Keratinocyte (primary cell): ENCODE measurements around the gene BTN2A1. TPM values are rescaled to one million over a fixed set of nuclear protein-coding genes. Genes with fewer than 3 reads are reported as not detected.
A peak's percentile ranks its signal among the peaks of the same experiment; 100 is the strongest.

Source experiments
- DNase-seq: peaks from one replicate; pipeline ENCODE4 v3.0.0-alpha.2; 2011; ENCODE audit warnings: low read depth, missing footprints, low spot score
- FAIRE-seq: peaks from 2 replicates; lab custom pipeline; 2011; peaks lifted over from hg19 to GRCh38; lab: Jason Lieb, UNC
- H2AFZ ChIP-seq: 2 replicates; pipeline ENCODE4 v1.6.0; 2012; ENCODE audit warnings: low read length, control low read depth, inconsistent platforms; ENCODE audit not compliant: control insufficient read depth
- H3K27ac ChIP-seq: 2 replicates; pipeline ENCODE4 v1.5.1; 2011; ENCODE audit warnings: low read length; ENCODE audit not compliant: control insufficient read depth, insufficient read depth
- H3K27me3 ChIP-seq: 3 replicates; pipeline ENCODE4 v1.6.0; 2011; ENCODE audit warnings: low read length; ENCODE audit not compliant: control insufficient read depth, insufficient read depth; ENCODE audit errors: extremely low read depth
- H3K36me3 ChIP-seq, 2 experiments: 2 replicates in 1 of 2; 3 replicates in 1 of 2; pipeline ENCODE4 v1.5.1; 2011; ENCODE audit warnings: low read length in 2 of 2, mild to moderate bottlenecking in 1 of 2; ENCODE audit not compliant: control insufficient read depth in 2 of 2, insufficient read depth in 2 of 2; ENCODE audit errors: extremely low read depth in 1 of 2
- H3K4me1 ChIP-seq: 3 replicates; pipeline ENCODE4 v1.5.1; 2011; ENCODE audit warnings: low read length; ENCODE audit not compliant: control insufficient read depth, insufficient read depth; ENCODE audit errors: extremely low read depth
- H3K4me2 ChIP-seq: 3 replicates; pipeline ENCODE4 v1.6.0; 2011; ENCODE audit warnings: low read depth, low read length; ENCODE audit not compliant: control insufficient read depth, insufficient read depth; ENCODE audit errors: extremely low read depth
- H3K4me3 ChIP-seq, 3 experiments: fragments of 200-600 bp in 1 of 3; sonication (generic) in 1 of 3; 2 replicates in 2 of 3; 3 replicates in 1 of 3; pipeline ENCODE4 v1.5.1; 2011 to 2016; ENCODE audit warnings: low read length in 3 of 3, mild to moderate bottlenecking in 3 of 3, control low read depth in 2 of 3, inconsistent platforms in 1 of 3, low read depth in 1 of 3, mixed read lengths in 1 of 3, mixed run types in 1 of 3, moderate library complexity in 1 of 3; ENCODE audit not compliant: control insufficient read depth in 2 of 3, insufficient read depth in 2 of 3; ENCODE audit errors: extremely low read depth in 1 of 3
- H3K79me2 ChIP-seq: 2 replicates; pipeline ENCODE4 v1.6.0; 2012; ENCODE audit warnings: low read length; ENCODE audit not compliant: control insufficient read depth, insufficient read depth
- H3K9ac ChIP-seq: 3 replicates; pipeline ENCODE4 v1.6.0; 2011; ENCODE audit warnings: low read length; ENCODE audit not compliant: control insufficient read depth, insufficient read depth; ENCODE audit errors: extremely low read depth
- H3K9me1 ChIP-seq: 3 replicates; pipeline ENCODE4 v1.6.0; 2011; ENCODE audit warnings: low read length; ENCODE audit not compliant: control insufficient read depth, insufficient read depth; ENCODE audit errors: extremely low read depth
- H3K9me3 ChIP-seq: 2 replicates; pipeline ENCODE4 v1.5.1; 2012; ENCODE audit warnings: low read depth, low read length; ENCODE audit not compliant: control insufficient read depth
- H4K20me1 ChIP-seq: 3 replicates; pipeline ENCODE4 v1.6.0; 2011; ENCODE audit warnings: low read length; ENCODE audit not compliant: control insufficient read depth, insufficient read depth; ENCODE audit errors: extremely low read depth
- CTCF ChIP-seq, 3 experiments: IDR thresholded peaks in 1 of 3; conservative IDR thresholded peaks in 1 of 3; optimal IDR thresholded peaks in 1 of 3; 2 replicates in 2 of 3; 3 replicates in 1 of 3; pipeline versions ENCODE3 to v1.5.1; 2011; ENCODE audit warnings: low read length in 3 of 3, mild to moderate bottlenecking in 3 of 3, moderate library complexity in 2 of 3, control low read depth in 1 of 3, inconsistent platforms in 1 of 3; ENCODE audit not compliant: insufficient read depth in 2 of 3; ENCODE audit errors: extremely low read depth in 1 of 3
- EZH2 ChIP-seq: IDR thresholded peaks from one replicate; pipeline ENCODE4 v1.6.1; 2012; ENCODE audit warnings: inconsistent platforms, mild to moderate bottlenecking, low read length, moderate library complexity
- dilution Hi-C: fragments of 300-500 bp; cut with MboI; formaldehyde crosslinking; loops from one replicate; pipeline ENCODE4 v1.7.0; 2020; ENCODE audit warnings: low sequenced_read_pairs; ENCODE audit not compliant: extremely low pct_ligation_motif_present
- polyA plus RNA-seq, 5 experiments: library from polyadenylated mRNA; depleted of rRNA in 3 of 5; stranded (reverse) in 3 of 5; stranded (forward) in 1 of 5; unstranded in 1 of 5; fragments of >200 nt; gene quantifications; 1 replicate in 1 of 5; 2 replicates in 3 of 5; 3 replicates in 1 of 5; pipeline versions ENCODE4 v1.2.1 to v1.2.3, GENCODE V29; 2011 to 2012; ENCODE audit warnings: missing spikeins in 2 of 5, low read depth in 1 of 5, low replicate concordance in 1 of 5

BTN2A1 gene
- polyA plus RNA-seq, 1 donor (not counting 4 experiments of a cell fraction or from before 2014, with no cell fraction given), result 13.9 TPM

- no peaks in the 10 kb centered on the region for H3K36me3 ChIP-seq
- peaks cover 25% of the 10 kb centered on the region for H3K27me3 ChIP-seq
- H3K4me2 ChIP-seq, result peak overlapping the region; percentile 73
- H3K79me2 ChIP-seq, result no peaks in the 10 kb centered on the region
- H2AFZ ChIP-seq, result peak overlapping the region; percentile 70
- FAIRE-seq, result no peak
- H3K4me3 ChIP-seq, result peak overlapping the region in 2 of 3 experiments; percentile 7 to 49
- H3K27ac ChIP-seq, result no peak overlapping the region
- H4K20me1 ChIP-seq, result no peaks in the 10 kb centered on the region
- peaks cover 4% of the 10 kb centered on the region for H3K4me1 ChIP-seq
- dilution Hi-C loops, result no loop called here
- TF ChIP-seq CTCF (optimal IDR thresholded peaks at IDR 0.05 in 1 of 3, IDR thresholded peaks at IDR 0.05 in 1 of 3, conservative IDR thresholded peaks at IDR 0.05 in 1 of 3; ENCODE audit: extremely low read depth in 1 of 3, insufficient read depth in 2 of 3, low read length in 3 of 3), result no peak
- peak; percentile 77 for TF ChIP-seq EZH2
- H3K9me3 ChIP-seq, result no peaks in the 10 kb centered on the region
- DNase-seq, result no peak
- no peaks in the 10 kb centered on the region for H3K9me1 ChIP-seq
- H3K9ac ChIP-seq, result no peak overlapping the region
These were observed 43.8 kb downstream of the BTN2A1 start for GRCh38 chr6:26501482-26501986.

- H3K9ac ChIP-seq, result no peak overlapping the region
- H3K79me2 ChIP-seq, result no peaks in the 10 kb centered on the region
- H3K4me3 ChIP-seq, result no peak overlapping the region
- TF ChIP-seq CTCF (optimal IDR thresholded peaks at IDR 0.05 in 1 of 3, IDR thresholded peaks at IDR 0.05 in 1 of 3, conservative IDR thresholded peaks at IDR 0.05 in 1 of 3; ENCODE audit: extremely low read depth in 1 of 3, insufficient read depth in 2 of 3, low read length in 3 of 3) (no peak), EZH2 (no peak)
- no peak overlapping the region for H3K4me2 ChIP-seq
- peaks cover 25% of the 10 kb centered on the region for H3K27me3 ChIP-seq
- DNase-seq (no peak), FAIRE-seq (no peak)
- no peaks in the 10 kb centered on the region for H3K9me3 ChIP-seq
- peaks cover 4% of the 10 kb centered on the region for H3K4me1 ChIP-seq
- H3K27ac ChIP-seq, result no peak overlapping the region
- H4K20me1 ChIP-seq, result no peaks in the 10 kb centered on the region
- H2AFZ ChIP-seq, result no peak overlapping the region
- dilution Hi-C loops, result no loop called here
- H3K9me1 ChIP-seq, result no peaks in the 10 kb centered on the region
- no peaks in the 10 kb centered on the region for H3K36me3 ChIP-seq
These were observed 44.4 kb downstream of the BTN2A1 start for GRCh38 chr6:26502165-26502564.
